A673 (cell line): ENCODE measurements around the gene RAP1B. TPM values are rescaled to one million over a fixed set of nuclear protein-coding genes. Genes with fewer than 3 reads are reported as not detected.

Experiments used
- BruUV-seq: library from RNA; stranded (reverse); fragments of 400-500 nt; replicated peaks from 2 replicates; lab custom pipeline; 2021; lab: Mats Ljungman, UMichigan
- CTCF ChIA-PET: fragments of 300-600 bp; sonication (Branson Sonifier 250); formaldehyde crosslinking; loops from one replicate; lab custom pipeline; 2022; ENCODE audit warnings: antibody characterized with exemption; lab: Charles Lee
- POLR2A ChIA-PET: fragments of 300-600 bp; sonication (Branson Sonifier 250); formaldehyde crosslinking; loops from one replicate; lab custom pipeline; 2022; ENCODE audit warnings: antibody characterized with exemption; ENCODE audit not compliant: low non-redundant PET; lab: Charles Lee
- DNase-seq: peaks from one replicate; pipeline ENCODE4 v3.0.0-alpha.2; 2015; ENCODE audit warnings: low spot score
- H3K27ac ChIP-seq: fragments of 200-600 bp; sonication (generic); 2 replicates; pipeline ENCODE4 v1.5.1; 2016; ENCODE audit warnings: mixed run types, low read depth, mild to moderate bottlenecking, mixed read lengths, antibody characterized with exemption, low read length; ENCODE audit not compliant: poor library complexity, severe bottlenecking
- H3K27me3 ChIP-seq: fragments of 200-600 bp; sonication (generic); replicated peaks from 2 replicates; pipeline ENCODE4 v1.6.1; 2017; ENCODE audit warnings: mixed run types, low read depth, mild to moderate bottlenecking, mixed read lengths, antibody characterized with exemption, low read length; ENCODE audit not compliant: insufficient read depth, poor library complexity
- H3K36me3 ChIP-seq: fragments of 200-600 bp; sonication (generic); 2 replicates; pipeline ENCODE4 v1.6.1; 2016; ENCODE audit warnings: mixed run types, mild to moderate bottlenecking, mixed read lengths, antibody characterized with exemption, low read length; ENCODE audit not compliant: insufficient read depth, poor library complexity, severe bottlenecking
- H3K4me1 ChIP-seq: fragments of 200-600 bp; sonication (generic); 2 replicates; pipeline ENCODE4 v1.6.1; 2017; ENCODE audit warnings: mixed run types, mild to moderate bottlenecking, mixed read lengths, antibody characterized with exemption, low read length; ENCODE audit not compliant: insufficient read depth, poor library complexity, severe bottlenecking
- H3K4me3 ChIP-seq: fragments of 200-600 bp; sonication (generic); 2 replicates; pipeline ENCODE4 v1.5.1; 2016; ENCODE audit warnings: low read depth, mixed run types, mild to moderate bottlenecking, mixed read lengths, low read length; ENCODE audit not compliant: poor library complexity, severe bottlenecking
- H3K9me3 ChIP-seq: fragments of 200-600 bp; sonication (generic); 2 replicates; pipeline ENCODE4 v1.6.1; 2016; ENCODE audit warnings: mixed run types, low read depth, mild to moderate bottlenecking, mixed read lengths, antibody characterized with exemption, low read length; ENCODE audit not compliant: poor library complexity, severe bottlenecking
- CTCF ChIP-seq: fragments of 300-800, 200-600 bp; sonication (generic); conservative IDR thresholded peaks from 2 replicates; pipeline ENCODE4 v1.5.1; 2017; ENCODE audit warnings: low read depth, mild to moderate bottlenecking, antibody characterized with exemption, low read length, moderate library complexity, mixed read lengths
- EZH2 ChIP-seq: fragments of 200-600 bp; sonication (generic); IDR thresholded peaks from 2 replicates; pipeline ENCODE4 v1.6.1; 2017; ENCODE audit warnings: borderline replicate concordance, low read depth, mild to moderate bottlenecking, mixed read lengths, antibody characterized with exemption, low read length; ENCODE audit not compliant: poor library complexity, severe bottlenecking
- intact Hi-C: fragments of 100-400 bp; cut with micrococcal nuclease; formaldehyde crosslinking; loops from one replicate; pipeline ENCODE4 v1.10.0; 2022; ENCODE audit not compliant: unreplicated experiment
- total RNA-seq: library from RNA; stranded (reverse); gene quantifications from 2 replicates; pipeline ENCODE4 v1.2.3, GENCODE V29; 2021

Gene RAP1B
- total RNA-seq, 1 experiment from 2014 or later = 148 TPM

- ChIA-PET POLR2A (no interaction called here), CTCF (no interaction called here)
- Histone ChIP-seq H3K9me3 (no peaks in the 10 kb centered on the region), H3K36me3 (no peaks in the 10 kb centered on the region), H3K4me3 (no peak overlapping the region), H3K4me1 (peaks cover 11% of the 10 kb centered on the region), H3K27me3 (no peaks in the 10 kb centered on the region), H3K27ac (no peak overlapping the region)
- intact Hi-C loops = no loop called here
- BruUV-seq = no TSS peak
- DNase-seq = no peak
- no peak for TF ChIP-seq CTCF
- no peak for TF ChIP-seq EZH2
Observed at GRCh38 chr12:68641138-68641537, 30.4 kb downstream of the RAP1B start.

- CTCF ChIA-PET = no interaction called here
- peaks cover 6% of the 10 kb centered on the region for H3K36me3 ChIP-seq
- POLR2A ChIA-PET = no interaction called here
- no peaks in the 10 kb centered on the region for H3K4me1 ChIP-seq
- TF ChIP-seq CTCF (no peak), EZH2 (no peak)
- no peaks in the 10 kb centered on the region for H3K9me3 ChIP-seq
- intact Hi-C loops = no loop called here
- BruUV-seq = no TSS peak
- no peak overlapping the region for H3K4me3 ChIP-seq
- DNase-seq = no peak
- no peak overlapping the region for H3K27ac ChIP-seq
- H3K27me3 ChIP-seq = no peaks in the 10 kb centered on the region
Observed at GRCh38 chr12:68646484-68646883, 35.8 kb downstream of the RAP1B start.

DNA sequence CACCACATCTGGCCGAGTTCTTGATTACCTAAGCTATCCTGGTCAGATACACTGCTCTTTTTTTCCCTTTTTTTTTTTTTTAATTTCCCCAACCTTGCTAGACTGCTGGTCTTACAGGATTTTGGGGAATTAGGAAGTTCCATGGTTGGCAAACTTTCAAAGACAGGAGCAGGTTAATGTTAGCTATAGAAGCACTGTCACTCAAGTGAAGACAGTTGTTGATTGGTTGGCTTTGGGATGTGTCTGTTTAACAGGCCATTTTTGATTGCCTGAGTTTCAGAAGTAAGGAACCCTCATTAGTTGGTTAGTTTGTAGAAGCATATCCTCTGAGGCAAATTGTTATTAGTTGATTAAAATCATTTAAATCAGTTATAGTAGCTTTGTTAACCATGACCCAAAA is 36.8 kb downstream of the RAP1B start:
- no peak for DNase-seq
- BruUV-seq = no TSS peak
- peaks cover 14% of the 10 kb centered on the region for H3K36me3 ChIP-seq
- no peak overlapping the region for H3K4me3 ChIP-seq
- no peak overlapping the region for H3K27ac ChIP-seq
- no peaks in the 10 kb centered on the region for H3K27me3 ChIP-seq
- no peaks in the 10 kb centered on the region for H3K9me3 ChIP-seq
- H3K4me1 ChIP-seq = no peaks in the 10 kb centered on the region
- intact Hi-C loops = no loop called here
- ChIA-PET CTCF (no interaction called here), POLR2A (interaction anchor here (0.6 kb wide), 1 partner anchor 372 kb away, joined by 4 read pairs; no protein-coding TSS in a partner anchor)
- TF ChIP-seq CTCF = no peak
- no peak for TF ChIP-seq EZH2
